ENCODE measurements around the gene SDHC. TPM values are rescaled to one million over a fixed set of nuclear protein-coding genes. Genes with fewer than 3 reads are reported as not detected.
A peak's percentile ranks its signal among the peaks of the same experiment; 100 is the strongest.

Gene SDHC
- total and polyA plus RNA-seq, 2 donors (not counting 1 experiment from before 2014, with no cell fraction given), result 78.3 to 109 TPM

GRCh38 chr1:161399257-161399998 lies 85.2 kb downstream of the SDHC start:
- Histone ChIP-seq H3K36me3 (replicated peaks in 1 of 2; ENCODE audit: control extremely low read depth in 1 of 2, control insufficient read depth in 1 of 2, extremely low read depth in 1 of 2, insufficient read depth in 2 of 2, low read length in 1 of 2) (peaks cover 0 to 2% of the 10 kb centered on the region in 2 experiments), H3K4me3 (ENCODE audit: control extremely low read depth in 1 of 5, extremely low read depth in 1 of 5, insufficient read depth in 1 of 5, low read depth in 2 of 5, low read length in 4 of 5) (peak overlapping the region; percentile 76 to 96 (median 86)), H3K27me3 (replicated peaks in 1 of 4; ENCODE audit: control extremely low read depth in 1 of 4, control insufficient read depth in 3 of 4, insufficient read depth in 4 of 4, low read length in 3 of 4) (no peaks in the 10 kb centered on the region), H3K27ac (ENCODE audit: low read length in 2 of 2) (peak overlapping the region; percentile 97 to 100), H3K4me1 (ENCODE audit: control insufficient read depth in 2 of 2, insufficient read depth in 2 of 2, low read length in 2 of 2) (peaks cover 13 to 20% of the 10 kb centered on the region in 2 donors), H3K9ac (ENCODE audit: low read length) (peak overlapping the region; percentile 89), H3K79me2 (ENCODE audit: control insufficient read depth, insufficient read depth, low read length) (peaks cover 9% of the 10 kb centered on the region), H2AFZ (ENCODE audit: insufficient read depth, low read depth, low read length, poor library complexity, severe bottlenecking) (peak overlapping the region; percentile 73), H3K4me2 (replicated peaks; ENCODE audit: low read depth, low read length, poor library complexity, severe bottlenecking) (peak overlapping the region; percentile 81), H4K20me1 (ENCODE audit: control insufficient read depth, insufficient read depth, low read length, poor library complexity, severe bottlenecking) (no peaks in the 10 kb centered on the region), H3K9me3 (ENCODE audit: control extremely low read depth in 1 of 3, control insufficient read depth in 2 of 3, insufficient read depth in 1 of 3, low read length in 2 of 3) (peaks cover 0 to 6% (median 0%) of the 10 kb centered on the region in 3 donors)
- H3K27me3 Mint-ChIP-seq, result no peaks in the 10 kb centered on the region
- H3K9me3 Mint-ChIP-seq (ENCODE audit: insufficient read depth), result no peaks in the 10 kb centered on the region
- peak overlapping the region; percentile 100 for H3K4me3 Mint-ChIP-seq
- intact Hi-C loops (cut with micrococcal nuclease), result loop anchor here (1.0 to 10.0 kb wide), 5 partner anchors 9 to 1305 kb away; partner anchors contain the start of genes ATF6 and IGSF8
- WGBS (ENCODE audit: insufficient coverage), result under 1% methylated on average over 52 of the region's 53 CpGs
- peaks cover 28% of the 10 kb centered on the region for H3K4me1 Mint-ChIP-seq
- H3K27ac Mint-ChIP-seq, result peak overlapping the region; percentile 100
- peak; percentile 76 for ATAC-seq (ENCODE audit: low read depth)
- DNase-seq, result peak; percentile 97
- ChIA-PET CTCF (interaction anchor here (0.9 to 2.0 kb wide), 8 partner anchors 9 to 197 kb away, joined by 3 to 14 read pairs (median 4); partner anchors contain the start of gene NDUFS2), POLR2A (interaction anchor here (0.9 to 1.5 kb wide), 3 partner anchors 9 to 340 kb away, joined by 3 to 6 read pairs (median 3); no protein-coding TSS in a partner anchor)
- TF ChIP-seq CTCF (IDR thresholded peaks at IDR 0.05) (peak; percentile 86), EZH2 (IDR thresholded peaks at IDR 0.05; ENCODE audit: borderline replicate concordance, insufficient read depth, low read depth, low read length, poor library complexity, severe bottlenecking) (no peak)

DNA sequence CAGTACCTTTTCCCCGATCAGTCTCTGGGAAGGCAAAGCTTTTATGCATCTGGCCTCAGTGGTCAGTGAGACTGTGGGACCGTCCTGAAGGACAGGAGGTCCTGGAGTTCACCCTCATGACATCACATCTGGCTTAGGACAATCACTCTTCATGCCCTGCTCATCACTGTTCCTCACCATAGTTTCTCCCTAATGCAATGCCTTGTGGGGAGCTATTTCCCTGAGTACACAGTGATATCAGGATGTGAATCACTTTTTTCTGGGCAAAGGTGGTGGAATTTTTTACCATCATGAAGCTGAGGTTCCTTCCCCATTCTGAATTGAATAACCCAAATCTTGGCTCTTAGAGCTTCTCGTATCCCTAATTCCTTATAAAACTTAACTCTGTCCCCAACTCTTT lies 88.3 kb downstream of the SDHC start:
- Histone ChIP-seq H3K4me1 (ENCODE audit: control insufficient read depth in 2 of 2, insufficient read depth in 2 of 2, low read length in 2 of 2) (peaks cover 13 to 20% of the 10 kb centered on the region in 2 donors), H2AFZ (ENCODE audit: insufficient read depth, low read depth, low read length, poor library complexity, severe bottlenecking) (no peak overlapping the region), H3K27ac (ENCODE audit: low read length in 2 of 2) (no peak overlapping the region), H3K9me3 (ENCODE audit: control extremely low read depth in 1 of 3, control insufficient read depth in 2 of 3, insufficient read depth in 1 of 3, low read length in 2 of 3) (peaks cover 0 to 6% (median 0%) of the 10 kb centered on the region in 3 donors), H3K27me3 (replicated peaks in 1 of 4; ENCODE audit: control extremely low read depth in 1 of 4, control insufficient read depth in 3 of 4, insufficient read depth in 4 of 4, low read length in 3 of 4) (no peaks in the 10 kb centered on the region), H3K79me2 (ENCODE audit: control insufficient read depth, insufficient read depth, low read length) (peaks cover 18% of the 10 kb centered on the region), H3K4me2 (replicated peaks; ENCODE audit: low read depth, low read length, poor library complexity, severe bottlenecking) (no peak overlapping the region), H3K4me3 (ENCODE audit: control extremely low read depth in 1 of 5, extremely low read depth in 1 of 5, insufficient read depth in 1 of 5, low read depth in 2 of 5, low read length in 4 of 5) (no peak overlapping the region), H4K20me1 (ENCODE audit: control insufficient read depth, insufficient read depth, low read length, poor library complexity, severe bottlenecking) (no peaks in the 10 kb centered on the region), H3K9ac (ENCODE audit: low read length) (no peak overlapping the region), H3K36me3 (replicated peaks in 1 of 2; ENCODE audit: control extremely low read depth in 1 of 2, control insufficient read depth in 1 of 2, extremely low read depth in 1 of 2, insufficient read depth in 2 of 2, low read length in 1 of 2) (peaks cover 2 to 4% of the 10 kb centered on the region in 2 experiments)
- POLR2A ChIA-PET, result no interaction called here
- no peak for TF ChIP-seq EZH2 (IDR thresholded peaks at IDR 0.05; ENCODE audit: borderline replicate concordance, insufficient read depth, low read depth, low read length, poor library complexity, severe bottlenecking)
- TF ChIP-seq CTCF (IDR thresholded peaks at IDR 0.05), result no peak
- Mint-ChIP-seq H3K4me1 (peaks cover 30% of the 10 kb centered on the region), H3K27me3 (no peaks in the 10 kb centered on the region), H3K4me3 (no peak overlapping the region), H3K27ac (no peak overlapping the region), H3K9me3 (ENCODE audit: insufficient read depth) (no peaks in the 10 kb centered on the region)
- WGBS (ENCODE audit: insufficient coverage), result 94% methylated on average over 2 of the region's 3 CpGs
- intact Hi-C loops (cut with micrococcal nuclease), result no loop called here
- CTCF ChIA-PET, result no interaction called here
- no peak for DNase-seq
- ATAC-seq (ENCODE audit: low read depth), result no peak

Measured in B cell (primary cell).